ENCODE data around the gene IL20. TPM values are rescaled to one million over a fixed set of nuclear protein-coding genes. Genes with fewer than 3 reads are reported as not detected.

The IL20 gene
- polyA plus RNA-seq, result 0.06 TPM
- long read RNA-seq, donor 1, result 0 reads
- long read RNA-seq, donor 2, result 0 reads
- long read RNA-seq, donor 3, result 0 reads
- long read RNA-seq, donor 4, result 0 reads
- long read RNA-seq, donor 5, result 0 reads
- long read RNA-seq, donor 6, result 0 reads
- long read RNA-seq, donor 7, result 0 reads
- long read RNA-seq, donor 8, result 0 reads
- long read RNA-seq, donor 9, result 0 reads
- long read RNA-seq, donor 10, result 0 reads
- long read RNA-seq, donor 11, result 0 reads

GRCh38 chr1:206864939-206865671, at the start of gene IL20:
Gene IL20, plus strand, starts transcription at chr1:206865623. Its CDS starts 230 bp downstream, at chr1:206865853.
- peak; percentile 62 to 72 for DNase-seq
- H3K27ac ChIP-seq (ENCODE audit: low read length), result no peak within 1 kb of the TSS
- 75% methylated on average over 4 of the region's 19 CpGs for WGBS (ENCODE audit: insufficient coverage, low lambda C conversion rate)
- H3K36me3 ChIP-seq (ENCODE audit: control insufficient read depth, insufficient read depth, low read length), result no peaks in the 10 kb centered on the region
- H3K4me3 ChIP-seq (ENCODE audit: low read length), result no peak within 1 kb of the TSS
- no peaks in the 10 kb centered on the region for H3K4me1 ChIP-seq (ENCODE audit: control insufficient read depth, insufficient read depth, low read length)
- H3K9me3 ChIP-seq (ENCODE audit: control insufficient read depth, low read depth, low read length), result no peaks in the 10 kb centered on the region
- peaks cover 2% of the 10 kb centered on the region for H3K27me3 ChIP-seq (ENCODE audit: control insufficient read depth, insufficient read depth, low read length)

- H3K27ac ChIP-seq (ENCODE audit: low read length), result no peak overlapping the region
- no CpG with 5 or more reads among the region's 4 CpGs for WGBS (ENCODE audit: insufficient coverage, low lambda C conversion rate)
Observed at GRCh38 chr1:206816390-206817287, 48.8 kb upstream of the IL20 start.

GRCh38 chr1:206821493-206821892, 43.9 kb upstream of the IL20 start:
- H3K36me3 ChIP-seq (ENCODE audit: control insufficient read depth, insufficient read depth, low read length), result no peaks in the 10 kb centered on the region
- H3K27ac ChIP-seq (ENCODE audit: low read length), result no peak overlapping the region
- WGBS (ENCODE audit: insufficient coverage, low lambda C conversion rate), result no CpG with 5 or more reads among the region's 4 CpGs
- no peaks in the 10 kb centered on the region for H3K27me3 ChIP-seq (ENCODE audit: control insufficient read depth, insufficient read depth, low read length)
- no peaks in the 10 kb centered on the region for H3K9me3 ChIP-seq (ENCODE audit: control insufficient read depth, low read depth, low read length)
- H3K4me1 ChIP-seq (ENCODE audit: control insufficient read depth, insufficient read depth, low read length), result no peaks in the 10 kb centered on the region
- no peak overlapping the region for H3K4me3 ChIP-seq (ENCODE audit: low read length)
- DNase-seq, result no peak

More at GRCh38 chr1:206816390-206817287, 48.8 kb upstream of the IL20 start:
- Histone ChIP-seq H3K4me1 (ENCODE audit: control insufficient read depth, insufficient read depth, low read length) (no peaks in the 10 kb centered on the region), H3K9me3 (ENCODE audit: control insufficient read depth, low read depth, low read length) (peaks cover 3% of the 10 kb centered on the region), H3K4me3 (ENCODE audit: low read length) (no peak overlapping the region), H3K27me3 (ENCODE audit: control insufficient read depth, insufficient read depth, low read length) (no peaks in the 10 kb centered on the region), H3K36me3 (ENCODE audit: control insufficient read depth, insufficient read depth, low read length) (no peaks in the 10 kb centered on the region)
- peak in 1 of 2 donors; percentile 60 for DNase-seq

GRCh38 chr1:206823727-206824126, 41.7 kb upstream of the IL20 start:
- H3K27ac ChIP-seq (ENCODE audit: low read length), result no peak overlapping the region
- H3K4me1 ChIP-seq (ENCODE audit: control insufficient read depth, insufficient read depth, low read length), result no peaks in the 10 kb centered on the region
- no CpG with 5 or more reads among the region's 5 CpGs for WGBS (ENCODE audit: insufficient coverage, low lambda C conversion rate)
- no peak overlapping the region for H3K4me3 ChIP-seq (ENCODE audit: low read length)
- no peaks in the 10 kb centered on the region for H3K27me3 ChIP-seq (ENCODE audit: control insufficient read depth, insufficient read depth, low read length)
- no peak for DNase-seq
- no peaks in the 10 kb centered on the region for H3K9me3 ChIP-seq (ENCODE audit: control insufficient read depth, low read depth, low read length)
- H3K36me3 ChIP-seq (ENCODE audit: control insufficient read depth, insufficient read depth, low read length), result no peaks in the 10 kb centered on the region

- DNase-seq, result no peak
- Histone ChIP-seq H3K36me3 (ENCODE audit: control insufficient read depth, insufficient read depth, low read length) (no peaks in the 10 kb centered on the region), H3K4me1 (ENCODE audit: control insufficient read depth, insufficient read depth, low read length) (no peaks in the 10 kb centered on the region), H3K4me3 (ENCODE audit: low read length) (no peak overlapping the region), H3K27ac (ENCODE audit: low read length) (no peak overlapping the region), H3K27me3 (ENCODE audit: control insufficient read depth, insufficient read depth, low read length) (no peaks in the 10 kb centered on the region), H3K9me3 (ENCODE audit: control insufficient read depth, low read depth, low read length) (no peaks in the 10 kb centered on the region)
- no CpG with 5 or more reads among the region's 3 CpGs for WGBS (ENCODE audit: insufficient coverage, low lambda C conversion rate)
Observed at GRCh38 chr1:206824331-206824730, 41.1 kb upstream of the IL20 start.

GRCh38 chr1:206826394-206826793, 39.0 kb upstream of the IL20 start:
- H3K36me3 ChIP-seq (ENCODE audit: control insufficient read depth, insufficient read depth, low read length), result no peaks in the 10 kb centered on the region
- H3K4me1 ChIP-seq (ENCODE audit: control insufficient read depth, insufficient read depth, low read length), result peaks cover 3% of the 10 kb centered on the region
- WGBS (ENCODE audit: insufficient coverage, low lambda C conversion rate), result 81% methylated on average over 2 of the region's 4 CpGs
- no peaks in the 10 kb centered on the region for H3K27me3 ChIP-seq (ENCODE audit: control insufficient read depth, insufficient read depth, low read length)
- no peak overlapping the region for H3K4me3 ChIP-seq (ENCODE audit: low read length)
- H3K27ac ChIP-seq (ENCODE audit: low read length), result no peak overlapping the region
- H3K9me3 ChIP-seq (ENCODE audit: control insufficient read depth, low read depth, low read length), result no peaks in the 10 kb centered on the region
- no peak for DNase-seq

GRCh38 chr1:206828061-206828460, 37.4 kb upstream of the IL20 start:
- Histone ChIP-seq H3K27ac (ENCODE audit: low read length) (no peak overlapping the region), H3K36me3 (ENCODE audit: control insufficient read depth, insufficient read depth, low read length) (no peaks in the 10 kb centered on the region), H3K27me3 (ENCODE audit: control insufficient read depth, insufficient read depth, low read length) (no peaks in the 10 kb centered on the region), H3K9me3 (ENCODE audit: control insufficient read depth, low read depth, low read length) (no peaks in the 10 kb centered on the region), H3K4me3 (ENCODE audit: low read length) (no peak overlapping the region), H3K4me1 (ENCODE audit: control insufficient read depth, insufficient read depth, low read length) (peaks cover 3% of the 10 kb centered on the region)
- no peak for DNase-seq
- WGBS (ENCODE audit: insufficient coverage, low lambda C conversion rate), result no CpG with 5 or more reads among the region's 1 CpG

- 86% methylated on average over 2 of the region's 4 CpGs for WGBS (ENCODE audit: insufficient coverage, low lambda C conversion rate)
- Histone ChIP-seq H3K9me3 (ENCODE audit: control insufficient read depth, low read depth, low read length) (no peaks in the 10 kb centered on the region), H3K36me3 (ENCODE audit: control insufficient read depth, insufficient read depth, low read length) (no peaks in the 10 kb centered on the region), H3K27ac (ENCODE audit: low read length) (no peak overlapping the region), H3K4me3 (ENCODE audit: low read length) (no peak overlapping the region), H3K27me3 (ENCODE audit: control insufficient read depth, insufficient read depth, low read length) (no peaks in the 10 kb centered on the region), H3K4me1 (ENCODE audit: control insufficient read depth, insufficient read depth, low read length) (peaks cover 3% of the 10 kb centered on the region)
- DNase-seq, result no peak
Observed at GRCh38 chr1:206828765-206829164, 36.7 kb upstream of the IL20 start.

- no peak for DNase-seq
- Histone ChIP-seq H3K27me3 (ENCODE audit: control insufficient read depth, insufficient read depth, low read length) (no peaks in the 10 kb centered on the region), H3K27ac (ENCODE audit: low read length) (no peak overlapping the region)
Observed at GRCh38 chr1:206829282-206829681, 36.1 kb upstream of the IL20 start.

GRCh38 chr1:206829875-206830274, 35.5 kb upstream of the IL20 start:
- H3K27ac ChIP-seq (ENCODE audit: low read length), result no peak overlapping the region
- peaks cover 3% of the 10 kb centered on the region for H3K4me1 ChIP-seq (ENCODE audit: control insufficient read depth, insufficient read depth, low read length)
- WGBS (ENCODE audit: insufficient coverage, low lambda C conversion rate), result 80% methylated on average over 1 of the region's 2 CpGs
- peak in 1 of 2 donors; percentile 34 for DNase-seq
- H3K36me3 ChIP-seq (ENCODE audit: control insufficient read depth, insufficient read depth, low read length), result no peaks in the 10 kb centered on the region
- H3K9me3 ChIP-seq (ENCODE audit: control insufficient read depth, low read depth, low read length), result no peaks in the 10 kb centered on the region
- H3K27me3 ChIP-seq (ENCODE audit: control insufficient read depth, insufficient read depth, low read length), result no peaks in the 10 kb centered on the region
- H3K4me3 ChIP-seq (ENCODE audit: low read length), result no peak overlapping the region

More at GRCh38 chr1:206829282-206829681, 36.1 kb upstream of the IL20 start:
- H3K4me3 ChIP-seq (ENCODE audit: low read length), result no peak overlapping the region
- 63% methylated on average over 2 of the region's 6 CpGs for WGBS (ENCODE audit: insufficient coverage, low lambda C conversion rate)
- H3K9me3 ChIP-seq (ENCODE audit: control insufficient read depth, low read depth, low read length), result no peaks in the 10 kb centered on the region
- peaks cover 3% of the 10 kb centered on the region for H3K4me1 ChIP-seq (ENCODE audit: control insufficient read depth, insufficient read depth, low read length)
- H3K36me3 ChIP-seq (ENCODE audit: control insufficient read depth, insufficient read depth, low read length), result no peaks in the 10 kb centered on the region

Measured in large intestine (tissue), 12 donors.